MV-4-11 (cell line): Measurements from ENCODE around the gene MED15.

Experiments
- DNase-seq: peaks from one replicate; lab custom pipeline; 2025; lab: John Stamatoyannopoulos, UW

MED15 gene

GRCh38 chr22:20509344-20510047, 2.1 kb downstream of the MED15 start:
- peak; percentile 94 for DNase-seq

DNA sequence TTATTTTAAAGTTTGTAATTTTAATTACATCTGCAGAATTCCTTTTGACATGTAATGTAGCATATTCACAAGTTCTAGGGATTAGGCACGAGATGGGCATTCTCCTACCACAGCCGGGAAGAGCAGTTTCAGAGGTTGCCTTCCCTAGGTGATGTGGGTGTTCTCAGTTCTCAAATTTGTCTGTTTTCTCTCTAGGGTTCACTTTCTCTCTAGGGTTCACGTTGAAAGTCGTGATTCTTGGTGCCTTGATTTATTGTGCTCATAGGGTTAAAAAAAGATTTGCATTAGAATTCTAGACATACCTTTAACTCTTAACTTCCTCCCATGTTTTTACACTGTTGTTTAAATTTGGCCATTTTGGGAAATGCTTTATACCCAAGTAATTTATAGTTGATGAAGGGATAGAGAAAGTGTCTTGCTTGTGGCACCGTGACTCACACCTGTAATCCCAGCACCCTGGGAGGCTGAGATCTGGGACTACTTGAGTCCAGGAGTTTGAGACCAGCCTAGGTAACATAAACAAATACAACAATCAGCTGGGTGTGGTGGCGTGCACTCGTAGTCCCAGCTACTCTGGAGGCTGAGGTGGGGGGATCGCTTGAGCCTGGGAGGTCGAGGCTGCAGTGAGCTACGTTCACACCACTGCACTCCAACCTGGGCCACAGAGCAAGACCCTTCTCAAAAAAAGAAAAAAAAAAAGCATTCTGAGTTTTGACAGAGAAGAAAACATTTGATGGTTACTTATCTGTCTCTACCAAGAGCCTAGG, 3.6 kb downstream of the MED15 start:
- DNase-seq = no peak

DNA sequence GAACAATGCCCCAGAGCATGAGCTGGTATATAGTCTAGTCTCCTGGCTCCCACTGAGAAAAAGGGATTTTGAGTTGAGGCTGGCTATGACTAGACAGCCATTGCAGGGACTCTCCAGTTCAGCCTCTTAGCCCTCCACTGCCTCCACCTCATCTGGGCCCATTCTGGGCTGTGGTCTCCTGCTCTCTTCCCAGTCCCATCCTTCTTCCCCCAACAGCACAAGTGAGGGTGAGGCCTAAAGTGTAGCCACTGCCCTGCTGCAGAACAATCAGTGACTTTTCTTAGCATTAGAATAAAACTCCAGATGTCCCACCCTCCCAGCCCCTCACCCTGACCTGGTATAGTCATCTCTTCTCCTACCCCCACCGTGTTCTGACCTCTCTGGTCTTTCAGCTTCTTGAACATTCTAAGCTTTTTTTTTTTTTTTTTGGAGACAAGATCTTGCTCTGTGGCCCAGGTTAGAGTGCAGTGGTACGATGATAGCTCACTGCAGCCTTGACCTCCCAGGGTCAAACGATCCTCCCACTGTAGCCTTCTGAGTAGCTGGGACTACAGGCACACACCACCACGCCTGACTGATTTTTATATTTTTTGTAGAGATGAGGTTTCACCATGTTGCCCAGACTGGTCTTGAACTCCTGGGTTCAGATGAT, 4.3 kb downstream of the MED15 start:
- no peak for DNase-seq

- DNase-seq = peak; percentile 79
Measured at GRCh38 chr22:20514658-20515406, 7.4 kb downstream of the MED15 start.

GRCh38 chr22:20516399-20516798, 9.0 kb downstream of the MED15 start:
- DNase-seq = no peak

- no peak for DNase-seq
Measured at GRCh38 chr22:20517422-20517821, 10.0 kb downstream of the MED15 start.

GRCh38 chr22:20517841-20518592, 10.6 kb downstream of the MED15 start:
- no peak for DNase-seq

DNA sequence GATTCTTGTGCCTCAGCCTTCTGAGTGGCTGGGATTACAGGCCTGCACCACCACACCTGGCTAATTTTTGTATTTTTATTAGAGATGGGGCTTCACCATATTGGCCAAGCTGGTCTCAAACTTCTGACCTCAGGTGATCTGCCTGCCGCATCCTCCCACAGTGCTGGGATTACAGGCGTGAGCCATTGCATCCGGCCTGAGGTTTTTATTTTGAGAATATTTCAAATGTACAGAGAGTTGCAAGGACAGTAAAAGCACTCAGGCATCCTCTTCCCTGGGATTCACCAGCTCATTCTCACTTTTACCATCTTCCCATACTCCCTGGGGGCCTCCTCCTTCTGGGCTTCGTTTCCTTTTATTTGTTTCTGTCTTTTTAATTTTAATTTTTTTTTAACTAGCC, 12.1 kb downstream of the MED15 start:
- no peak for DNase-seq

- DNase-seq = peak; percentile 66
Measured at GRCh38 chr22:20520093-20520511, 12.7 kb downstream of the MED15 start.

GRCh38 chr22:20522134-20523004, 15.0 kb downstream of the MED15 start:
- DNase-seq = no peak

GRCh38 chr22:20523086-20523983, 15.9 kb downstream of the MED15 start:
- DNase-seq = peak; percentile 43

GRCh38 chr22:20524004-20524481, 16.6 kb downstream of the MED15 start:
- no peak for DNase-seq

DNA sequence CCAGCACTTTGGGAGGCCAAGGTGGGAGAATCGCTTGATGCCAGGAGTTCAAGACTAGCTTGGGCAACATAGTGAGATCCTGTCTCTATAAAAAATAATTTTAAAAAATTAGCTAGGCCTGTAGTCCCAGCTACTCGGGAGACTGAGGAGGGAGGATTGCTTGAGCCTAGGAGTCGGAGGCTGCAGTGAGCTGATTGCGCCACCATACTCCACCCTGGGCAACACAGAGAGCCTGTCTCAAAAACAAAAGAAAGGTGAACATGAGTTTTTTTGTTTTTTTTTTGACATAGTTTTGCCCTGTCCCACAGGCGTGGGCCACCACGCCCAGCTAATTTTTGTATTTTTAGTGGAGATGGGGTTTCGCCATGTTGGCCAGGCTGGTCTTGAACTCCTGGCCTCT, 17.6 kb downstream of the MED15 start:
- DNase-seq = no peak

DNA sequence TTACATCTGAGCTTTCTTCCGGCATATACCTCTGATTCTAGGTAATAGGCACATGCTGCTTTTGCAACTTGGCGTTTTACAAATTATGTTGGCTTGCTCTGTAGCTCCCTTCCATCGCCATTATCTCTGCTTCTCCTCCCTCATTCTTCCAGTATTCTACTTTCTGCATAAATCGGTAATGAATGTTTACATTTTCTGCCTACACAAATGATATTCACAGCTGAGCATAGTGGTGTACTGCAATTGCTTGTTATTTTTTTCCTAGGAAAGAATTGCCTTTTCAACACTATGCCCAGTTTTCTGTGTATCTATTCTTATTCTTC, 18.9 kb downstream of the MED15 start:
- no peak for DNase-seq

DNA sequence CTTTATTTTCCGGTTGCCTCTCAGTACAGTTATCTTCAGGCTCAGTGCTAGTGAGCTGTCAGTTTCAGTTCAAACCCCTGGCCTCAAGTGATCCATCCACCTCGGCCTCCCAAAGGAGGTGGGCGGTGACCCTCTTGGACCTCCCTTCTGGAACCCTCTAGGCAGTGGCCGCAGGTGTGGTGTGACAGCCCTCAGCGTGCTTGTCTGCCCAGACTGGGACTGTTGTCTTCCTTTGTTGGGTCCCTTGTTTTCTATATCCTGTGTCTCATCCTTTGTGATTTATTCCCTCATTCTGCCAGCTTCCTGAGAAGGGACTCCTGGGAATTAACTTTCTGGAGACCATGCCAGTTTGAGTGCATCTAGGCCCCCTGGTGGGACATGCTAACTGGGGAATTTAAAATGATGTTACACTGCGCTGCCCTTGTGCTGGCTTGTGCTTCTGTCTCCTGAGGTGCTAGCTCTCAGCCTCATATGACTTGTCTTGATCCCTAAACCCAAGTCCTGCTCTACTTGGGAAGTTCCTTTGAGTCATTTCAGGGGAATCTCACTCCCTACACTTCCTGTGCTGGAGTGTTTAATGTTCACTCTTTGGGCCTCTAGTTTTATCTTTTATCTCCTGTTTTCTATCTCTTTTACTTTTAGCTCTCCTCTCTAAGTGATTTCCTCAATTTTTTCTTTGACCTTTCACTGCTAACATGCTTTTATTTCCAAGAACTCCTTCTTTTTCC, 19.4 kb downstream of the MED15 start:
- DNase-seq = no peak

DNA sequence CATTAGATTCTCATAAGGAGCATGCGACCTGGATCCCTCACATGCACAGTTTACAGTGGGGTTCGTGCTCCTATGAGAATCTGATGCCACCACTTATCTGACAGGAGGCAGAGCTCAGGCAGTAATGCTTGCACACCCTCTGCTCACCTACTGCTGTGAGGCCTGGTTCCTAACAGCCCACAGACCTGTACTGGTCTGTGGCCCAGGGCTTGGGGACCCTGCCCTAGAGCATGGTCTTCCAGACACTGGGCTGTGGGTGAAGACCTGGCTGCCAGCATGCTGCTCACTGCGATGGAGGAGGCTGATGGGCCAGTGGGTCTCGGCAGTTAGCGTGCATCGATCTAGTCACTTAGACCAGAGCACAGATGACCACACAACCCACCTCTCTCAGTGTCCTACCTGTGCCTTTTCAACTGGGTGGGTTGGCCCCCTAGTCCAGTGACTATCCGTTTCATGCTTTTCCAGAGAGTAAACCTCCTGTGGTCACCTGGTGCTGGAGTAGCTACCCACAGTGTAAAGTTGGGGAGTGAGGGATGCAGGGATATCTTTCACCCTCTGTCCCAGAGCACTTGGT, 21.1 kb downstream of the MED15 start:
- no peak for DNase-seq

GRCh38 chr22:20530368-20531153, 23.2 kb downstream of the MED15 start:
- DNase-seq = no peak

DNA sequence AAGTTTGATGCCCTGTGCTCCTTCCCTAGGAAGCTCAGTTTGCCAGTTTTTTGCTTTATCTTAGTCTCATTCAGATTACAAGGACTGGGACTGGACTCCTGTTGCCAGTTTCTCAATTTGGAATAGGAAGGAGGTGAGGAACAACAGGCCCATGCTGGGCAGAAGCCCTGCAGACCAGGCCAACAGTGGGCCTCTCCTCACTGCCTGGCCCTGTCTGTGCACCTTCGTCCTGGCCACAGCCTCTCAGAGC, 23.7 kb downstream of the MED15 start:
- DNase-seq = no peak
